ENCODE results near the gene PRKCQ. TPM values are rescaled to one million over a fixed set of nuclear protein-coding genes. Genes with fewer than 3 reads are reported as not detected.

PRKCQ gene
- total RNA-seq, 2 donors from 2014 or later = 0.43 TPM; not detected in 1

- H3K27ac ChIP-seq = no peak overlapping the region
- TF ChIP-seq CTCF (IDR thresholded peaks at IDR 0.05) = no peak
- no peak overlapping the region for H3K4me3 ChIP-seq
- no peaks in the 10 kb centered on the region for H3K36me3 ChIP-seq
- no peaks in the 10 kb centered on the region for H3K27me3 ChIP-seq
- DNase-seq (ENCODE audit: low spot score) = no peak
- no peaks in the 10 kb centered on the region for H3K4me1 ChIP-seq
- H3K9me3 ChIP-seq = no peaks in the 10 kb centered on the region
These were observed 21.8 kb downstream of the PRKCQ start for GRCh38 chr10:6558272-6558671.

GRCh38 chr10:6553937-6554336 lies 26.1 kb downstream of the PRKCQ start:
- Histone ChIP-seq H3K36me3 (no peaks in the 10 kb centered on the region), H3K4me3 (no peak overlapping the region), H3K27ac (no peak overlapping the region), H3K9me3 (no peaks in the 10 kb centered on the region), H3K27me3 (no peaks in the 10 kb centered on the region), H3K4me1 (no peaks in the 10 kb centered on the region)
- TF ChIP-seq CTCF (IDR thresholded peaks at IDR 0.05) = no peak
- no peak for DNase-seq (ENCODE audit: low spot score)

GRCh38 chr10:6543431-6544005 lies 36.6 kb downstream of the PRKCQ start:
- Histone ChIP-seq H3K27ac (no peak overlapping the region), H3K9me3 (no peaks in the 10 kb centered on the region), H3K36me3 (no peaks in the 10 kb centered on the region), H3K4me1 (no peaks in the 10 kb centered on the region), H3K27me3 (no peaks in the 10 kb centered on the region), H3K4me3 (no peak overlapping the region)
- no peak for DNase-seq (ENCODE audit: low spot score)
- no peak for TF ChIP-seq CTCF (IDR thresholded peaks at IDR 0.05)

- Histone ChIP-seq H3K4me3 (no peak overlapping the region), H3K27ac (no peak overlapping the region), H3K9me3 (no peaks in the 10 kb centered on the region)
These were observed 37.1 kb downstream of the PRKCQ start for GRCh38 chr10:6542999-6543430.

GRCh38 chr10:6539833-6540232 lies 40.2 kb downstream of the PRKCQ start:
- no peak for TF ChIP-seq CTCF (IDR thresholded peaks at IDR 0.05)
- no peaks in the 10 kb centered on the region for H3K9me3 ChIP-seq
- no peaks in the 10 kb centered on the region for H3K27me3 ChIP-seq
- DNase-seq (ENCODE audit: low spot score) = no peak
- no peaks in the 10 kb centered on the region for H3K4me1 ChIP-seq
- H3K27ac ChIP-seq = no peak overlapping the region
- H3K36me3 ChIP-seq = no peaks in the 10 kb centered on the region
- no peak overlapping the region for H3K4me3 ChIP-seq

More at GRCh38 chr10:6542999-6543430, 37.1 kb downstream of the PRKCQ start:
- Histone ChIP-seq H3K4me1 (no peaks in the 10 kb centered on the region), H3K27me3 (no peaks in the 10 kb centered on the region), H3K36me3 (no peaks in the 10 kb centered on the region)
- no peak for TF ChIP-seq CTCF (IDR thresholded peaks at IDR 0.05)
- no peak for DNase-seq (ENCODE audit: low spot score)

- no peaks in the 10 kb centered on the region for H3K27me3 ChIP-seq
- H3K36me3 ChIP-seq = no peaks in the 10 kb centered on the region
- no peak overlapping the region for H3K4me3 ChIP-seq
- no peak for TF ChIP-seq CTCF (IDR thresholded peaks at IDR 0.05)
- H3K9me3 ChIP-seq = no peaks in the 10 kb centered on the region
- H3K27ac ChIP-seq = no peak overlapping the region
- no peaks in the 10 kb centered on the region for H3K4me1 ChIP-seq
- DNase-seq (ENCODE audit: low spot score) = no peak
These were observed 42.3 kb downstream of the PRKCQ start for GRCh38 chr10:6537770-6538169.

Measured in right atrium auricular region (tissue), 2 donors.